22Rv1 (cell line): ENCODE results near the gene SARS2.

Experiments used
- H3K27ac ChIP-seq: fragments of 450-650 bp; 2 replicates; pipeline ENCODE4 v1.5.1; 2017
- ZFX ChIP-seq: fragments of 450-650 bp; IDR thresholded peaks from 2 replicates; pipeline ENCODE4 v1.6.1; 2017; ENCODE audit warnings: antibody characterized with exemption, borderline replicate concordance
- TF ChIP-seq, protein P1 (sequence below): fragments of 450-650 bp; IDR thresholded peaks from 2 replicates; pipeline ENCODE4 v1.5.1; 2017; ENCODE audit warnings: mild to moderate bottlenecking

The SARS2 gene

DNA sequence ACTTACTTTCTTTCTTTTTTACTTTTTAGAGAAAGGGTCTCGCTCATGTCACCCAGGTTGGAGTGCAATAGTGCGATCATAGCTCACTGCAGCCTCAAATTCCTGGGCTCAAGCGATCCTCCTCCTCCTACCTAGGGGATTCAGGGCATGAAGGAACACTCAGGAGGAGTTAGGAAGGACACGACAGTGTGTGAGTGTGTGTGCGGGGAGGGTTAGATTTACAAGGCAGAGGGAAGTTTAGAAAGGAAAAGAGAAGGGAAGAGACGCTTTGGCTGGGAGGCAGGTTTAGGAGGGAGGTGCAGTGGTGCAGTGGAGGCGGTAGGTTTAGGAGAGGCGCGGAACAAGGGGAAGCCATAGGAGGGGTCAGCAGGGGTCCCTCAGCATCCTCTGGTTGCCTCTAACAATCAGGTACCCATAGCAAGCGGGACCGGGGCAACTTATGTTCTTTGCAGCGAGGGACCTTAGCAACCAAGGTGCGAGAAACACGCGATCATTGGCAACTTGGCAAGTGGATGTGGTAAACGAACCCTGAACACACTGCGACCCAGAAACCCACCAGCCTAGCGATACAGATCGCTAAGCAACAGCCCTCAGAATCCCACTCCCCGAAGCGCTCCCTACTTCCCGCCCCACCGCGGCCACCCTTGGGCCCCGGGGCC lies 31.6 kb downstream of the SARS2 start:
- TF ChIP-seq ZFX = no peak
- TF ChIP-seq, protein P1, sequence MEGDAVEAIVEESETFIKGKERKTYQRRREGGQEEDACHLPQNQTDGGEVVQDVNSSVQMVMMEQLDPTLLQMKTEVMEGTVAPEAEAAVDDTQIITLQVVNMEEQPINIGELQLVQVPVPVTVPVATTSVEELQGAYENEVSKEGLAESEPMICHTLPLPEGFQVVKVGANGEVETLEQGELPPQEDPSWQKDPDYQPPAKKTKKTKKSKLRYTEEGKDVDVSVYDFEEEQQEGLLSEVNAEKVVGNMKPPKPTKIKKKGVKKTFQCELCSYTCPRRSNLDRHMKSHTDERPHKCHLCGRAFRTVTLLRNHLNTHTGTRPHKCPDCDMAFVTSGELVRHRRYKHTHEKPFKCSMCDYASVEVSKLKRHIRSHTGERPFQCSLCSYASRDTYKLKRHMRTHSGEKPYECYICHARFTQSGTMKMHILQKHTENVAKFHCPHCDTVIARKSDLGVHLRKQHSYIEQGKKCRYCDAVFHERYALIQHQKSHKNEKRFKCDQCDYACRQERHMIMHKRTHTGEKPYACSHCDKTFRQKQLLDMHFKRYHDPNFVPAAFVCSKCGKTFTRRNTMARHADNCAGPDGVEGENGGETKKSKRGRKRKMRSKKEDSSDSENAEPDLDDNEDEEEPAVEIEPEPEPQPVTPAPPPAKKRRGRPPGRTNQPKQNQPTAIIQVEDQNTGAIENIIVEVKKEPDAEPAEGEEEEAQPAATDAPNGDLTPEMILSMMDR = no peak
- peak overlapping the region; percentile 58 for H3K27ac ChIP-seq

DNA sequence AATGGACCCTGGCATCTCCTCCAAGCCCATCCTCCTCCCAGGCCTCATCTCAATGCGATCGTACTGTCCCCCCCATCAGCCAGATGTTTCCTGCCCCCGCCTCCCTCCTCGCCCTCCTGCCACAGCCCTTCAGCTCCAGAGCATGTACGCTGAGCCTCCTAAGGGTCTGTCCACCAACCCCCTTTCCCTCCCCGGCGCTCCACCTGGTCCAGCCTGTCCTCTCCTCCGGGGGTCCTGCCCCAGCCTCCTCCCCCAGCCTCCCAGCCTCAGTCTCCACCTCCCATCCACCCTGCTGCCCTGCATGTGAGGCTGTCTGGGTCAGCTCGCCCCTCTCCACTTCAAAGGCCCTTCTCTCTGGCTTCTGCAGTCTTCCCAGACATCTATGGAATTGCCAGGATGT lies 35.6 kb downstream of the SARS2 start:
- TF ChIP-seq, protein P1 = no peak
- no peak overlapping the region for H3K27ac ChIP-seq

DNA sequence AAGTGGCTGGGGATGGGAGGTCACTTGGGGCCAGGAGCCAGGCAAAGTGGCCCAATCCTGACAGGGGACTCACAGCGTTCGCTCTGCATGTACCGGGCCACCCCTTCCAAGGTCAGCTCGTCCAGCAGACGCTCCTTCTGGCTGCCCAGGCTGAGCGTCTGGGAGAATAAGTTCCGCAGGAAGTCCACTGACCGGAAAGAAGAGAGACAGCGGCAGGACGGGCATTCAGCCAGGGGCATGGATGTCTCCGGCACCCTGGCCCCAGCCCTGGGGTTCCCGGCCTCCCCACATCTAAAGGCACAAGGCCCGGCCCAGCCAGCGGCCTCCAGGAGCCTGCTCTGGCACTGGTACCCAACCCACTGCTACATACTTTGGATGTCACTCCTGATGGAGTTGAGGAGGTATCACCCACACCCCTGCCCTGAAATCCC lies 37.2 kb downstream of the SARS2 start:
- H3K27ac ChIP-seq = no peak overlapping the region
- TF ChIP-seq ZFX = no peak
- TF ChIP-seq, protein P1 = no peak

DNA sequence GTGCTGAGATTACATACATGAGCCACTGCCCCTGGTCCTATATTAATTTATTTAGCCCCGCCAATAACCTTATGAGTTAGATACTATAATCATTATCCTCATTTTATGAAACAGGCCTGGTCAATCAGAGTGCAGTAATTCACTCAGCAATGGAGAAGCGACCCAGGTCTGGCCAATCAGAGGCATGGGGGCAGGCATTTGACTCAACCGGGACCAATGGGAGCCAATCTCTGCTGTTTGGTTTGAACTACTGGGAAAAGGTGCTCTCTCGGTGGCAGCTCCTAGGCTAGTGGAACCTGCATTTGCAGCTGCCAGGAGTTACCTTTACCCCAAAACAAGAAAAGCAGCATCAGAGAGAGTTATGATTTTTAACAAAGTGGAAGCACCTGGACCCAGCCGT lies 37.7 kb downstream of the SARS2 start:
- H3K27ac ChIP-seq = no peak overlapping the region
- TF ChIP-seq ZFX = no peak
- TF ChIP-seq, protein P1 = no peak

DNA sequence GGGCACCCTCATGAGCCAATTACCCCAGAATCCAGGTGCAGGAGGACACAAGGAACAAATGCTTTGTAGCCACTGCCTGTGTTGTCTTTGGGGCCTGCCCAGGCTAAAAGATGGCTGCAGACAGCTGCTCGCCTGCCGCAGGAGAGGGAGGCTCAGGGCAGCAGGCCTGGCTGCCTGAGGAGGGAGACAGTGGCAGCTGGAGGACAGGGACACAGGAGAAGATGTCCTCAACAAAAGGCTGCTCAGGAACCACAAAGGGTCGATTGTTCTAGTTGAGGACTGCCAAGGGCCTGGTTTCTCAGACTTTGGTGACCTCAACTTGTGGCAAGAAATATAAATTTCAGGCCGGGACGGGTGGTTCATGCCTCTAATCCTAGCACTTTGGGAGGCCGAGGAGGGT lies 38.8 kb downstream of the SARS2 start:
- no peak for TF ChIP-seq ZFX
- TF ChIP-seq, protein P1 = no peak

DNA sequence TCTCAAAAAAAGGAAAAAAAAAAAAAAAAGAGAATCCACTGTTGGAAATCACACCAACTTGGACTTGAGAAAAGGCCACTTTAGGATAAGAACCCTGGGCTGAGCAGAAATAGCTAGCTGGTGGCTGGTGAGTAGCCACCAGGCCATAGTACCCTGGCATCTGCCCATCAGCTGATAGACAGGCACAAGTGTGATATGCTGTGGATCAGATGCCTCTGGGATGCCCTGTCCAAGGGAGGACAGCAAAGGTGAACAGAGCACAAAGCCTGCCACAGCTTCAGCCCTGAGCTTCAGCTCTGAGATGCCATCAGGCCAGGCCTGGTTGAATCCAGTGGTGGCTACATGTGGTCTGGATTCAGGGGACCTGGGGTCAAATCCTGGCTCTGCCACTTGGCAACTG lies 39.9 kb downstream of the SARS2 start:
- H3K27ac ChIP-seq = no peak overlapping the region
- TF ChIP-seq ZFX = no peak
- TF ChIP-seq, protein P1 = no peak

More for the DNA sequence above, 38.8 kb downstream of the SARS2 start:
- H3K27ac ChIP-seq = no peak overlapping the region

DNA sequence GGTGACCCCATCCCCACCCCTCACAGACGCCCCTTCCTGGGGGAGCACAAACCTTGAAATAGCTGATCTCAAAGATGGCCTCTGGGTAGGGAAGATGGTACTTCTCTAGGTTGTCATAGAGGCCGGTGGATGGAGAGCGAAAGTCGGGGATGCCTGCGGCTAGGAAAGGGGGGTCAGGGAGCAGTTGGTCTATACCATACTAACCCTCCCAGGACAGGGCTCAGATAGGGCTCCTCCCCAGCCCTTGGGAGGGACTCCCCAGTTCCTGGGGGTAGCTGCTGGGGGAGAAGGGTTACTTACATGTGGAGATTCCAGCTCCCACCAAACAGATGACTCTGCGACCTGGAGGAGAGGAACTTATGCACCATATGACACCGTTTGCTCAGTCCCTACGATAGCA lies 40.8 kb downstream of the SARS2 start:
- H3K27ac ChIP-seq = no peak overlapping the region
- TF ChIP-seq, protein P1 = no peak
- TF ChIP-seq ZFX = no peak
